ENCODE measurements around the gene IRX2.

Gene IRX2

DNA sequence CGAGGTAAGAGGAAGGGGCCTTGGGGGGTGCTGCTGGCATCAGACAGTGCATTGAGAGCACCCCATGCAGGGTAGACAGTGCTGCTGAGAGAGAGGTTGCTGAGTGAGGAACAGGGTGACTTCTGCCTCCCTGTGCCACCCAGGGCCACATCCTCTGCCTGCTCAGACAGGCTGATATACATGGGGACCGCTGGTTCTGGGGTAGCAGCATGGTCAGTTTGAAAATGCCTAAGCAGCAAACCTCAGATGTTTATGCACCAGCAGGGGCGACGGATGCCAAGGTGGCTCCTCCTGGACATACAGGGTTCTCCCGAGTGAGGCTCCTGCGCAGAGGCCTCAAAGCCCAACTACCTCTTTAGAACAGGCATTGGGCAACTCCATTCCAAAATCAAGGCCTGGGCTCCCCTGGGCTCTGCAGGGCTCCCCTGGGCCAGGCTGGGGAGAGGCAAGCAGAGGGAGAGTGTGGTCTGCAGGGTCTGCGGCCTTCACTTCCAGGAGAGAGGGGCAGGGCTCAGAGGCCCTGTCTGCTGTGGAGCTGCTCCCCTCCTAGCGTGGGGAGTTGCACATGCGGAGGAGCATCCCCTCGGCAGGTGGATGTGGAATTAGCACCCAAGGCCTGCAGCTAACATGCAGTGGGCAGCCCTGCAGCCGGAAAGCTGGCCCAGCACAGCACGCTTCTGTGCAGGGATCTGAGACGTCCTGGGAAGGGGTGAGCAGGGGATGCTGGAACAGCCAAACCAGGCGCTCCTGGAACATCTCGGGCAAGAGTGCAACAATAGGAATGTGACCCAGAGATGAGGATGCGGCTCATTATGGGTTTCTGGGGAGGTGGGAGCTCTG is 46.5 kb downstream of the IRX2 start:
- no peaks in the 10 kb centered on the region for H3K36me3 ChIP-seq (ENCODE audit: control insufficient read depth, insufficient read depth, low read length)
- H3K4me2 ChIP-seq (ENCODE audit: low read length), result no peak overlapping the region
- TF ChIP-seq, protein P1, sequence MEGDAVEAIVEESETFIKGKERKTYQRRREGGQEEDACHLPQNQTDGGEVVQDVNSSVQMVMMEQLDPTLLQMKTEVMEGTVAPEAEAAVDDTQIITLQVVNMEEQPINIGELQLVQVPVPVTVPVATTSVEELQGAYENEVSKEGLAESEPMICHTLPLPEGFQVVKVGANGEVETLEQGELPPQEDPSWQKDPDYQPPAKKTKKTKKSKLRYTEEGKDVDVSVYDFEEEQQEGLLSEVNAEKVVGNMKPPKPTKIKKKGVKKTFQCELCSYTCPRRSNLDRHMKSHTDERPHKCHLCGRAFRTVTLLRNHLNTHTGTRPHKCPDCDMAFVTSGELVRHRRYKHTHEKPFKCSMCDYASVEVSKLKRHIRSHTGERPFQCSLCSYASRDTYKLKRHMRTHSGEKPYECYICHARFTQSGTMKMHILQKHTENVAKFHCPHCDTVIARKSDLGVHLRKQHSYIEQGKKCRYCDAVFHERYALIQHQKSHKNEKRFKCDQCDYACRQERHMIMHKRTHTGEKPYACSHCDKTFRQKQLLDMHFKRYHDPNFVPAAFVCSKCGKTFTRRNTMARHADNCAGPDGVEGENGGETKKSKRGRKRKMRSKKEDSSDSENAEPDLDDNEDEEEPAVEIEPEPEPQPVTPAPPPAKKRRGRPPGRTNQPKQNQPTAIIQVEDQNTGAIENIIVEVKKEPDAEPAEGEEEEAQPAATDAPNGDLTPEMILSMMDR (IDR thresholded peaks at IDR 0.05), result no peak
- H3K9ac ChIP-seq, result no peak overlapping the region
- H3K27ac ChIP-seq, result no peak overlapping the region
- H3K27me3 ChIP-seq (ENCODE audit: control insufficient read depth, insufficient read depth, low read length), result no peaks in the 10 kb centered on the region
- H3K9me3 ChIP-seq (ENCODE audit: control insufficient read depth, low read length), result no peaks in the 10 kb centered on the region
- no peaks in the 10 kb centered on the region for H3K79me2 ChIP-seq
- H3K4me3 ChIP-seq (ENCODE audit: low read depth, low read length), result no peak overlapping the region
- no peaks in the 10 kb centered on the region for H3K4me1 ChIP-seq
- H2AFZ ChIP-seq, result no peak overlapping the region

DNA sequence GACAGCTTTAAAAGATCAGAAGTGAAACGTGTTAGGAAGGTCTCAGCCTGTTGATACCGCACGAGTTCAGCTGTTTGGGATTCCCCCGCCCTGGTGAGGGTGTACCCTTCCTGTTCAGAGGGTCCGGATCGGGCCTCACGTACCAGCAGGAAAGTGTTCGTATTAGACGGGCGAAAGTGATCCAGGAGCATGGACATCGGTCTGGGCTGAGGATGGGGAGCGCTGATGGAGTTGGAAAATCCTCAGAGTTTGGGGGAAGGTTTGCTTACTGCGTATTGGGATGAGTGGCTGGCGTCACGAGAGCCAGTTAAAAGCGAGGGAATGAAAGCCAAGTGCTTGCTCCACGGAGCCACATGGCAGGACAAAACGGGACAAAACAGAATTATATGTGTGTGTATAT is 47.4 kb downstream of the IRX2 start:
- no peak overlapping the region for H3K4me3 ChIP-seq (ENCODE audit: low read depth, low read length)
- H2AFZ ChIP-seq, result no peak overlapping the region
- H3K9me3 ChIP-seq (ENCODE audit: control insufficient read depth, low read length), result no peaks in the 10 kb centered on the region
- H3K27ac ChIP-seq, result no peak overlapping the region
- H3K36me3 ChIP-seq (ENCODE audit: control insufficient read depth, insufficient read depth, low read length), result no peaks in the 10 kb centered on the region
- H3K4me1 ChIP-seq, result no peaks in the 10 kb centered on the region
- H3K27me3 ChIP-seq (ENCODE audit: control insufficient read depth, insufficient read depth, low read length), result no peaks in the 10 kb centered on the region
- no peak overlapping the region for H3K4me2 ChIP-seq (ENCODE audit: low read length)
- TF ChIP-seq, protein P1 (IDR thresholded peaks at IDR 0.05), result no peak
- H3K79me2 ChIP-seq, result no peaks in the 10 kb centered on the region
- H3K9ac ChIP-seq, result no peak overlapping the region

DNA sequence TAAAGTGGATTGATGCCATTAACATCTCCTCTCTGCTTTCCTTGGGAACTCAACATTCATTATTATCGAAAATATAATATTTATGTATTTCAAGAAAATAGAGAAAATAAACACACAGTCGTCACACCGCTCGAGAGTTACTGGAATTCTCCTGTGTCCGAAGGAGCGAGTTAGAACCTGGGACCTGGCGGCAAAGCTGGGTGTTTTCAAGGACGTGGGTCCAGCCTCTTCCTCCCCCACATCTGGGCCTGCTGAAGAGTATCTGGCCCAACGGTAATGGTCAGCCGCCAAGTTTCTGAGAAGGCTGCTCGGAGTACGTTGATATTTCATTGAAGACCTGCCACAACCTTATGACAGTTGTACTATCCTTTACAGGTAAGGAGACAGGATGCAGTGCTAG is 47.9 kb downstream of the IRX2 start:
- Histone ChIP-seq H3K27ac (no peak overlapping the region), H3K79me2 (no peaks in the 10 kb centered on the region), H2AFZ (no peak overlapping the region), H3K27me3 (ENCODE audit: control insufficient read depth, insufficient read depth, low read length) (no peaks in the 10 kb centered on the region), H3K9me3 (ENCODE audit: control insufficient read depth, low read length) (no peaks in the 10 kb centered on the region), H3K36me3 (ENCODE audit: control insufficient read depth, insufficient read depth, low read length) (no peaks in the 10 kb centered on the region), H3K4me1 (no peaks in the 10 kb centered on the region), H3K9ac (no peak overlapping the region), H3K4me3 (ENCODE audit: low read depth, low read length) (no peak overlapping the region), H3K4me2 (ENCODE audit: low read length) (no peak overlapping the region)
- TF ChIP-seq, protein P1 (IDR thresholded peaks at IDR 0.05), result no peak

DNA sequence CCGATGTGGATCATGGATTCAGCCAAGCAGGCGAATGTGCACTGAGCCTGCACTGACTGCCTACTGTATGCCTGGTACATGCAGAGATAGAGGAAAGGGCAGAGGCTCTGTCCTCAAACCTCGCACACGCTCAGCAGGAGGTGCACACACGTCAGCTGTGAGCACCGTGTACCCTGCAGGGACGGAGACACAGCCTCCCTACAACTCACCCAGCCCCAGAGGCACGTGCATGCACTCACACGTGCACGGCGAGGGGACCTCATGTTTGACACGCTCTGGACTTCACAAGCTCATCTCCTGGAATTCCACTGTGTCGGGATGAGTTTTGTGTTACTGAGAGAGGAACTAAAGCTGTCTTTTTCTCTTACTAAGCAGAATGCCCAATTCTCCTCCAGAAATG is 48.4 kb downstream of the IRX2 start:
- H3K79me2 ChIP-seq, result no peaks in the 10 kb centered on the region
- TF ChIP-seq, protein P1 (IDR thresholded peaks at IDR 0.05), result no peak
- no peaks in the 10 kb centered on the region for H3K27me3 ChIP-seq (ENCODE audit: control insufficient read depth, insufficient read depth, low read length)
- H3K4me1 ChIP-seq, result no peaks in the 10 kb centered on the region
- no peak overlapping the region for H3K27ac ChIP-seq
- H3K36me3 ChIP-seq (ENCODE audit: control insufficient read depth, insufficient read depth, low read length), result no peaks in the 10 kb centered on the region
- H2AFZ ChIP-seq, result no peak overlapping the region
- H3K9ac ChIP-seq, result no peak overlapping the region
- H3K4me2 ChIP-seq (ENCODE audit: low read length), result no peak overlapping the region
- no peak overlapping the region for H3K4me3 ChIP-seq (ENCODE audit: low read depth, low read length)
- H3K9me3 ChIP-seq (ENCODE audit: control insufficient read depth, low read length), result no peaks in the 10 kb centered on the region

Measured in parathyroid adenoma (tissue), 2 donors.